Tibial nerve (tissue), 4 donors: Measurements from ENCODE around the gene TMPRSS11D. TPM values are rescaled to one million over a fixed set of nuclear protein-coding genes. Genes with fewer than 3 reads are reported as not detected.
A peak's percentile ranks its signal among the peaks of the same experiment; 100 is the strongest.

Experiments
- DNase-seq, 2 donors: peaks; one replicate each; pipeline ENCODE4 v3.0.0-alpha.2; 2019; ENCODE audit warnings: low spot score in 2 of 2
- H3K27ac ChIP-seq, 4 donors: fragments of 200-600 bp; sonication (generic) in 3 of 4; one replicate each; pipeline ENCODE4 v1.5.1; 2017 to 2019; ENCODE audit warnings: mild to moderate bottlenecking in 1 of 4
- H3K27me3 ChIP-seq, 2 donors: fragments of 200-600 bp; sonication (generic) in 1 of 2; one replicate each; pipeline versions ENCODE4 v1.5.1 to v1.6.0; 2017 to 2019
- H3K36me3 ChIP-seq, 3 donors: fragments of 200-600 bp; sonication (generic); one replicate each; pipeline ENCODE4 v1.5.1; 2018 to 2019
- H3K4me1 ChIP-seq, 4 donors: fragments of 200-600 bp; sonication (generic) in 3 of 4; one replicate each; pipeline ENCODE4 v1.5.1; 2017 to 2019
- H3K4me3 ChIP-seq, 4 donors: fragments of 200-600 bp; sonication (generic) in 3 of 4; one replicate each; pipeline ENCODE4 v1.5.1; 2017 to 2019; ENCODE audit warnings: mild to moderate bottlenecking in 1 of 4, moderate library complexity in 1 of 4
- H3K9me3 ChIP-seq, 4 donors: fragments of 200-600 bp; sonication (generic) in 3 of 4; one replicate each; pipeline ENCODE4 v1.5.1; 2017 to 2019
- EP300 ChIP-seq, 2 donors: sonication (generic); formaldehyde crosslinking; IDR thresholded peaks; one replicate each; pipeline ENCODE4 v1.6.1; 2017; ENCODE audit warnings: antibody characterized with exemption in 2 of 2, mild to moderate bottlenecking in 1 of 2
- POLR2A ChIP-seq, 2 donors: fragments of 450-650 bp; IDR thresholded peaks; one replicate each; pipeline ENCODE4 v1.6.1; 2017; ENCODE audit warnings: antibody characterized with exemption in 2 of 2, mild to moderate bottlenecking in 2 of 2, moderate library complexity in 2 of 2
- WGBS, 2 donors: methylation state at CpG; one replicate each; pipeline ENCODE4 v1.1.5; 2018; 5-methylcytosine and 5-hydroxymethylcytosine counted together
- total RNA-seq, 4 donors: library from RNA; depleted of rRNA; stranded (reverse); fragments of >200 nt; gene quantifications; one replicate each; pipeline ENCODE4 v1.1.0, GENCODE V29; 2016
- TF ChIP-seq, protein P1 (sequence below), 5 experiments: fragments of 200-600 bp in 3 of 5; fragments of 450-650 bp in 2 of 5; sonication (generic) in 3 of 5; IDR thresholded peaks; one replicate each; pipeline ENCODE4 v1.5.1; 2016 to 2019; ENCODE audit warnings: antibody characterized with exemption in 5 of 5, mild to moderate bottlenecking in 3 of 5, moderate library complexity in 2 of 5

TMPRSS11D gene
- total RNA-seq, 4 donors from 2014 or later = not detected

DNA sequence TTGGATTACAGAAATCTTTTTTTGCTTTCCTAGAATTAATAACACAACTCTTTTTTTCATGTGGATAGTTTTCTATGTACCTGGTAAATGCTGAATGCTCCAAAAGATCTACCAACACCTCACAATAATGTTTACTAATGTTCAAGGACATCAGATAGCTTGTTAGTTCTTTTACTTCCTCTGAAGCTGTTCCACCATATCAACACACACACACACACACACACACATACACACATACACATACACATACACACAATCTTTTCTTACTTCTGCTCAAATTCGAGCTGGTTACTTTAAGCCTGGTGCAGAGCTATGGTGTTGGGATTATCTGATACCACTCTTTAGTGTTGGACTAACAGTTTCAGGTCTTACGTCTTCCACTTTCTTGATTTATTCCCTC lies 28.3 kb upstream of the TMPRSS11D start:
- H3K27me3 ChIP-seq = no peaks in the 10 kb centered on the region
- DNase-seq = no peak
- TF ChIP-seq EP300 (IDR thresholded peaks at IDR 0.05) = no peak
- TF ChIP-seq POLR2A (IDR thresholded peaks at IDR 0.05) = no peak
- TF ChIP-seq, protein P1, sequence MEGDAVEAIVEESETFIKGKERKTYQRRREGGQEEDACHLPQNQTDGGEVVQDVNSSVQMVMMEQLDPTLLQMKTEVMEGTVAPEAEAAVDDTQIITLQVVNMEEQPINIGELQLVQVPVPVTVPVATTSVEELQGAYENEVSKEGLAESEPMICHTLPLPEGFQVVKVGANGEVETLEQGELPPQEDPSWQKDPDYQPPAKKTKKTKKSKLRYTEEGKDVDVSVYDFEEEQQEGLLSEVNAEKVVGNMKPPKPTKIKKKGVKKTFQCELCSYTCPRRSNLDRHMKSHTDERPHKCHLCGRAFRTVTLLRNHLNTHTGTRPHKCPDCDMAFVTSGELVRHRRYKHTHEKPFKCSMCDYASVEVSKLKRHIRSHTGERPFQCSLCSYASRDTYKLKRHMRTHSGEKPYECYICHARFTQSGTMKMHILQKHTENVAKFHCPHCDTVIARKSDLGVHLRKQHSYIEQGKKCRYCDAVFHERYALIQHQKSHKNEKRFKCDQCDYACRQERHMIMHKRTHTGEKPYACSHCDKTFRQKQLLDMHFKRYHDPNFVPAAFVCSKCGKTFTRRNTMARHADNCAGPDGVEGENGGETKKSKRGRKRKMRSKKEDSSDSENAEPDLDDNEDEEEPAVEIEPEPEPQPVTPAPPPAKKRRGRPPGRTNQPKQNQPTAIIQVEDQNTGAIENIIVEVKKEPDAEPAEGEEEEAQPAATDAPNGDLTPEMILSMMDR (IDR thresholded peaks at IDR 0.05) = no peak
- 90 to 92% methylated on average over 2 of the region's 2 CpGs for WGBS, 2 donors
- no peaks in the 10 kb centered on the region for H3K4me1 ChIP-seq
- H3K36me3 ChIP-seq = no peaks in the 10 kb centered on the region
- no peaks in the 10 kb centered on the region for H3K9me3 ChIP-seq
- no peak overlapping the region for H3K27ac ChIP-seq
- H3K4me3 ChIP-seq = no peak overlapping the region

DNA sequence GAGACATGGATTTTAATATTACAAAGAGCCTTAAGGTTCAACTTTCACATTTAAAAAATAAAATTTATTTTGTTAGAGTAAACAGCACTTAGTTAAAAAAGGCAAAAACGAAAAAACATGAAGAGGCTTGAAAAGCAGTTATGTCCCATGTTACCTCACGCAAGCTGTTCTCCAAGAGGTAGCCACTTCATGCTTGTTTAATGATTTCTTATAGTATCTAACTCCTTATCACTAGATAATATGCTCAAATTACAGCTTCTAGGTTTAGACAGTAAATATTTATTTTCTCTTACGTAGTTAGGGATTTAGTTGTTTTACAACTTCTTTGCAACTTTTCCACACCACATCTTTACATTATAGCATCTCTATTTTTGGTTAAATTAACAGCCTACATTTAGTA lies 27.8 kb upstream of the TMPRSS11D start:
- no peak overlapping the region for H3K4me3 ChIP-seq
- no peaks in the 10 kb centered on the region for H3K9me3 ChIP-seq
- H3K4me1 ChIP-seq = no peaks in the 10 kb centered on the region
- H3K27me3 ChIP-seq = no peaks in the 10 kb centered on the region
- WGBS, 2 donors = 77 to 81% methylated on average over 3 of the region's 3 CpGs
- no peak overlapping the region for H3K27ac ChIP-seq
- TF ChIP-seq EP300 (IDR thresholded peaks at IDR 0.05) (no peak), POLR2A (IDR thresholded peaks at IDR 0.05) (no peak)
- TF ChIP-seq, protein P1 (IDR thresholded peaks at IDR 0.05) = no peak
- DNase-seq = no peak
- no peaks in the 10 kb centered on the region for H3K36me3 ChIP-seq

DNA sequence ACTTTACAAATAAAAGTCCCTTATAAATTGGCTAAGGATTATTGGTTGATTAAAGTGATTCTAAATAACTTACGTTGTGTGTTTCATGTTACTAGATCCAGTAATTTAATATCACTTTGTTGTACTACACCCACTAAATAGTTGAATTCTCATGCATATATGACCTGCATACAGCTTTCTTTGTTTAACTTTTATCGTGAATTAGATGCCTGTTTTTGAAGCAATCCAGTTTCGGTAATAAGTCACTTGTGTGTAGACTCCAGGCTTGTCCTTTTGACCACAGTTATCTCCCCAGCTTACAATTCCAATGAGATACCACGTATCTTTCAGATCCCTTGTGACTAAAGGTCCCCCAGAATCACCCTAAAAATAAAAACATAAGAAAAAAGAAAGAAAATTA lies 27.3 kb upstream of the TMPRSS11D start:
- Histone ChIP-seq H3K36me3 (no peaks in the 10 kb centered on the region), H3K27me3 (no peaks in the 10 kb centered on the region), H3K27ac (no peak overlapping the region), H3K9me3 (peaks cover 0 to 3% (median under 1%) of the 10 kb centered on the region in 4 donors), H3K4me3 (no peak overlapping the region), H3K4me1 (no peaks in the 10 kb centered on the region)
- 26 to 49% methylated on average over 4 of the region's 4 CpGs for WGBS, 2 donors
- no peak for DNase-seq
- TF ChIP-seq EP300 (IDR thresholded peaks at IDR 0.05) (no peak), POLR2A (IDR thresholded peaks at IDR 0.05) (no peak)
- TF ChIP-seq, protein P1 (IDR thresholded peaks at IDR 0.05) = no peak

DNA sequence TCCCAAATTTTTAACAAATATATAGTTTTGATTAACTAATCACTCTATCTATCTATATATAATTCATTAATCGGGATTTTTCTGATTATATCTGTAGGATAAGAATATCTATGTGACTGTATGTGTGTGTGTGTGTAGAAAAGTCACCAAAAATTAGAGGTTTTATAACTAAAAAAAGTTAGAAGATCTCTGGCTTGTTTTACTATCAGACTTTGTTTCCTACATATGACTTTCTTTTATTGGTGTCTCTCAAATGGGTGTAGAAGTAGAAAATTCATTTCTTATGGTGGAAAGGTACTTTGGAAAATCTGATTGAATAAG lies 26.7 kb upstream of the TMPRSS11D start:
- Histone ChIP-seq H3K4me1 (no peaks in the 10 kb centered on the region), H3K4me3 (no peak overlapping the region), H3K27ac (no peak overlapping the region), H3K27me3 (no peaks in the 10 kb centered on the region), H3K36me3 (no peaks in the 10 kb centered on the region), H3K9me3 (peaks cover 0 to 6% (median 3%) of the 10 kb centered on the region in 4 donors)
- no peak for DNase-seq
- 7 to 12% methylated on average over 1 of the region's 1 CpG for WGBS, 2 donors
- no peak for TF ChIP-seq EP300 (IDR thresholded peaks at IDR 0.05)
- TF ChIP-seq POLR2A (IDR thresholded peaks at IDR 0.05) = no peak
- TF ChIP-seq, protein P1 (IDR thresholded peaks at IDR 0.05) = no peak

DNA sequence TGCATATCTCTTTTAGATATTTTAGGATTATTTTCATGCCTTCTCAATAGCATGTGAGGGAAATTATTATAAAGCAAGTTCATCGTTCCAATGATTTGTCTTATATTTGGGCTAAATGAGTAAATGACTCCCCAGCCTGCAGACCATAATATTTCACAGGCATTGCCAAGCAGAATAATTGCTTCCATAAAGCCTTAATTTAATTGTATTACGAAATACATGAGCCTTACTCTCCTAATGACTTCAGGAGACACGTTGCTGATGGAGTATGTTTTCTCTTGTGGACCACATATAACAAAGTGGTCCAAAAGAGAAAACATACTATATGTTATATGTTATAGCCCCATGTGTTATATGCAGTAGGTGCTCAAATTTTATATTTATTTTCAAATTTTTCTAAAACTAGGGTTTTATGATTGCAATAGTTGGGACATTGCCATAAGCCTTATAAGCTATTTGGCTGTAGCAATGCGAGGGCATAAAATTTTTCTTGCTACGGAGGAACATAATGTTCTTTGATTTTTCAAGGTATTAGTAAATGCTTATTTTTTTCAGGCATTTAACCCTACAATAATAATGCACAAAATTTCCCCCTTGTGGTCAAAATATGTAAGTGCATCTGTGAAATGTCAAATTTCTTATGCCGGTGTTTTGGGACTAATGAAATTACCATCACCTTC lies 26.2 kb upstream of the TMPRSS11D start:
- H3K27ac ChIP-seq = no peak overlapping the region
- WGBS, 2 donors = 40 to 61% methylated on average over 6 of the region's 6 CpGs
- no peaks in the 10 kb centered on the region for H3K4me1 ChIP-seq
- TF ChIP-seq, protein P1 (IDR thresholded peaks at IDR 0.05) = peak in 3 of 5 experiments; percentile 22 to 52 (median 50)
- TF ChIP-seq EP300 (IDR thresholded peaks at IDR 0.05) = no peak
- H3K36me3 ChIP-seq = no peaks in the 10 kb centered on the region
- no peaks in the 10 kb centered on the region for H3K27me3 ChIP-seq
- DNase-seq = no peak
- no peak overlapping the region for H3K4me3 ChIP-seq
- peaks cover 0 to 10% (median 3%) of the 10 kb centered on the region in 4 donors for H3K9me3 ChIP-seq
